ENCODE data around the gene PLA2G6.

The PLA2G6 gene

GRCh38 chr22:38214302-38215056 lies 32.8 kb upstream of the PLA2G6 start:
- TF ChIP-seq CTCF (conservative IDR thresholded peaks at IDR 0.05; ENCODE audit: low read depth, low read length), result no peak
- peak overlapping the region; percentile 61 for H3K4me2 ChIP-seq
- H3K27ac ChIP-seq, result peak overlapping the region; percentile 58
- peaks cover 60% of the 10 kb centered on the region for H3K4me1 ChIP-seq (ENCODE audit: low read depth, poor library complexity, severe bottlenecking)
- no peaks in the 10 kb centered on the region for H4K20me1 ChIP-seq (ENCODE audit: insufficient read depth)
- H3K4me3 ChIP-seq (IDR thresholded peaks at IDR 0.05; ENCODE audit: insufficient read depth, low read depth, low read length), result no peak overlapping the region
- H3K36me3 ChIP-seq (ENCODE audit: insufficient read depth), result no peaks in the 10 kb centered on the region
- H3K79me2 ChIP-seq (ENCODE audit: insufficient read depth, low read depth), result no peaks in the 10 kb centered on the region
- no peaks in the 10 kb centered on the region for H3K27me3 ChIP-seq (ENCODE audit: insufficient read depth, low read depth)
- peak overlapping the region; percentile 73; the same call in 1 of the 2 replicates for H3K9ac ChIP-seq
- peak overlapping the region; percentile 44; the same call in 1 of the 2 replicates for H2AFZ ChIP-seq (ENCODE audit: low read depth)

GRCh38 chr22:38213990-38214301 lies 32.3 kb upstream of the PLA2G6 start:
- Histone ChIP-seq H4K20me1 (ENCODE audit: insufficient read depth) (no peaks in the 10 kb centered on the region), H3K4me3 (IDR thresholded peaks at IDR 0.05; ENCODE audit: insufficient read depth, low read depth, low read length) (no peak overlapping the region), H3K9ac (peak overlapping the region; percentile 73; the same call in 1 of the 2 replicates), H3K79me2 (ENCODE audit: insufficient read depth, low read depth) (no peaks in the 10 kb centered on the region), H3K4me1 (ENCODE audit: low read depth, poor library complexity, severe bottlenecking) (peaks cover 55% of the 10 kb centered on the region), H3K36me3 (ENCODE audit: insufficient read depth) (no peaks in the 10 kb centered on the region), H3K4me2 (peak overlapping the region; percentile 61), H3K27ac (peak overlapping the region; percentile 58), H2AFZ (ENCODE audit: low read depth) (peak overlapping the region; percentile 44; the same call in 1 of the 2 replicates), H3K27me3 (ENCODE audit: insufficient read depth, low read depth) (no peaks in the 10 kb centered on the region)
- no peak for TF ChIP-seq CTCF (conservative IDR thresholded peaks at IDR 0.05; ENCODE audit: low read depth, low read length)

GRCh38 chr22:38213319-38213989 lies 31.8 kb upstream of the PLA2G6 start:
- Histone ChIP-seq H3K79me2 (ENCODE audit: insufficient read depth, low read depth) (no peaks in the 10 kb centered on the region; the same call in 1 of the 2 replicates), H2AFZ (ENCODE audit: low read depth) (no peak overlapping the region)
- TF ChIP-seq CTCF (conservative IDR thresholded peaks at IDR 0.05; ENCODE audit: low read depth, low read length), result no peak

GRCh38 chr22:38212442-38212841 lies 30.8 kb upstream of the PLA2G6 start:
- Histone ChIP-seq H2AFZ (ENCODE audit: low read depth) (no peak overlapping the region), H3K27me3 (ENCODE audit: insufficient read depth, low read depth) (no peaks in the 10 kb centered on the region), H3K9ac (no peak overlapping the region), H3K4me2 (no peak overlapping the region; the same call in 1 of the 2 replicates), H3K4me1 (ENCODE audit: low read depth, poor library complexity, severe bottlenecking) (peaks cover 40% of the 10 kb centered on the region), H3K79me2 (ENCODE audit: insufficient read depth, low read depth) (no peaks in the 10 kb centered on the region; the same call in 1 of the 2 replicates), H3K36me3 (ENCODE audit: insufficient read depth) (no peaks in the 10 kb centered on the region), H4K20me1 (ENCODE audit: insufficient read depth) (no peaks in the 10 kb centered on the region), H3K4me3 (IDR thresholded peaks at IDR 0.05; ENCODE audit: insufficient read depth, low read depth, low read length) (no peak overlapping the region), H3K27ac (no peak overlapping the region)
- TF ChIP-seq CTCF (conservative IDR thresholded peaks at IDR 0.05; ENCODE audit: low read depth, low read length), result no peak

More at GRCh38 chr22:38213319-38213989, 31.8 kb upstream of the PLA2G6 start:
- Histone ChIP-seq H4K20me1 (ENCODE audit: insufficient read depth) (no peaks in the 10 kb centered on the region), H3K9ac (peak overlapping the region; percentile 73; the same call in 1 of the 2 replicates), H3K27ac (0 out of 2 replicates have a peak overlapping the region, but pooled peaks have one; percentile 58), H3K4me2 (peak overlapping the region; percentile 61; the same call in 1 of the 2 replicates), H3K4me3 (IDR thresholded peaks at IDR 0.05; ENCODE audit: insufficient read depth, low read depth, low read length) (no peak overlapping the region), H3K36me3 (ENCODE audit: insufficient read depth) (no peaks in the 10 kb centered on the region), H3K4me1 (ENCODE audit: low read depth, poor library complexity, severe bottlenecking) (peaks cover 50% of the 10 kb centered on the region), H3K27me3 (ENCODE audit: insufficient read depth, low read depth) (no peaks in the 10 kb centered on the region)
